DND-41 (cell line): ENCODE results near the gene MRM3.

ENCODE experiments used
- ATAC-seq: fragments of 200-7000 bp; cut with Tn5 transposase; 3 replicates; pipeline ENCODE4 v1.9.1; 2021; ENCODE audit warnings: low read depth; ENCODE audit not compliant: insufficient read depth
- DNase-seq: peaks from one replicate; pipeline ENCODE4 v3.0.0-alpha.2; 2020
- H2AFZ ChIP-seq: 2 replicates; pipeline ENCODE4 v1.6.0; 2012; ENCODE audit warnings: low read depth, low read length
- H3K27ac ChIP-seq: 2 replicates; pipeline ENCODE4 v1.5.1; 2012; ENCODE audit warnings: low read length, inconsistent platforms
- H3K27me3 ChIP-seq: fragments of 200-600 bp; sonication (generic); 2 replicates; pipeline ENCODE4 v1.6.0; 2012; ENCODE audit warnings: low read length, mild to moderate bottlenecking, inconsistent platforms; ENCODE audit not compliant: insufficient read depth, poor library complexity
- H3K36me3 ChIP-seq: 2 replicates; pipeline ENCODE4 v1.5.1; 2012; ENCODE audit warnings: low read length, inconsistent platforms; ENCODE audit not compliant: insufficient read depth
- H3K4me1 ChIP-seq: 2 replicates; pipeline ENCODE4 v1.5.1; 2012; ENCODE audit warnings: mild to moderate bottlenecking, low read length; ENCODE audit not compliant: insufficient read depth
- H3K4me2 ChIP-seq: 2 replicates; pipeline ENCODE4 v1.6.0; 2012; ENCODE audit warnings: mild to moderate bottlenecking, moderate library complexity, low read length, inconsistent platforms; ENCODE audit not compliant: insufficient read depth
- H3K4me3 ChIP-seq, 2 experiments: fragments of 200-600 bp in 1 of 2; shearing (Covaris generic) in 1 of 2; 2 replicates each; pipeline ENCODE4 v1.5.1; 2012 to 2016; ENCODE audit warnings: inconsistent platforms in 2 of 2, low read length in 2 of 2, mild to moderate bottlenecking in 2 of 2, low read depth in 1 of 2, moderate library complexity in 1 of 2
- H3K79me2 ChIP-seq: 2 replicates; pipeline ENCODE4 v1.6.0; 2012; ENCODE audit warnings: low read length, inconsistent platforms; ENCODE audit not compliant: insufficient read depth
- H3K9ac ChIP-seq: 2 replicates; pipeline ENCODE4 v1.6.0; 2012; ENCODE audit warnings: low read depth, mild to moderate bottlenecking, inconsistent platforms, low read length, moderate library complexity
- H3K9me3 ChIP-seq: 2 replicates; pipeline ENCODE4 v1.5.1; 2012; ENCODE audit warnings: low read length, moderate library complexity, mild to moderate bottlenecking, inconsistent platforms; ENCODE audit not compliant: insufficient read depth, severe bottlenecking
- H4K20me1 ChIP-seq: 2 replicates; pipeline ENCODE4 v1.6.0; 2012; ENCODE audit warnings: low read length; ENCODE audit not compliant: insufficient read depth
- CTCF ChIP-seq: IDR thresholded peaks from 2 replicates; pipeline ENCODE4 v1.5.1; 2012; ENCODE audit warnings: borderline replicate concordance, low read length, moderate library complexity, mild to moderate bottlenecking; ENCODE audit not compliant: poor library complexity, severe bottlenecking; ENCODE audit errors: extremely low read depth
- EZH2 ChIP-seq: IDR thresholded peaks from 3 replicates; pipeline ENCODE4 v1.6.1; 2012; ENCODE audit warnings: borderline replicate concordance, low read depth, mild to moderate bottlenecking, moderate library complexity, low read length, inconsistent platforms; ENCODE audit not compliant: severe bottlenecking

MRM3 gene

GRCh38 chr17:737561-738113 is 44.5 kb upstream of the MRM3 start:
- H3K9me3 ChIP-seq: no peaks in the 10 kb centered on the region
- peaks cover 22% of the 10 kb centered on the region for H3K4me1 ChIP-seq
- H3K9ac ChIP-seq: no peak overlapping the region
- TF ChIP-seq EZH2 (no peak), CTCF (no peak)
- H3K4me3 ChIP-seq: no peak overlapping the region
- H2AFZ ChIP-seq: no peak overlapping the region
- H3K79me2 ChIP-seq: peaks cover 39% of the 10 kb centered on the region
- H3K27ac ChIP-seq: no peak overlapping the region
- H3K4me2 ChIP-seq: no peak overlapping the region
- peaks cover 47% of the 10 kb centered on the region for H3K36me3 ChIP-seq
- peaks cover 35% of the 10 kb centered on the region for H4K20me1 ChIP-seq
- H3K27me3 ChIP-seq: no peaks in the 10 kb centered on the region
- ATAC-seq (no peak), DNase-seq (no peak)

- ATAC-seq (no peak), DNase-seq (no peak)
- Histone ChIP-seq H3K79me2 (peaks cover 51% of the 10 kb centered on the region), H4K20me1 (peaks cover 62% of the 10 kb centered on the region), H2AFZ (no peak overlapping the region), H3K4me3 (no peak overlapping the region), H3K9ac (no peak overlapping the region), H3K27me3 (no peaks in the 10 kb centered on the region), H3K4me1 (peaks cover 8% of the 10 kb centered on the region; the same call in 1 of the 2 replicates), H3K9me3 (no peaks in the 10 kb centered on the region), H3K4me2 (no peak overlapping the region), H3K36me3 (peaks cover 75% of the 10 kb centered on the region), H3K27ac (no peak overlapping the region)
- TF ChIP-seq EZH2 (no peak), CTCF (no peak)
Measured at GRCh38 chr17:740240-741017, 41.7 kb upstream of the MRM3 start.

- no peak overlapping the region for H2AFZ ChIP-seq
- peaks cover 8% of the 10 kb centered on the region; the same call in 1 of the 2 replicates for H3K4me1 ChIP-seq
- H3K36me3 ChIP-seq: peaks cover 91% of the 10 kb centered on the region
- H3K9ac ChIP-seq: no peak overlapping the region
- H3K9me3 ChIP-seq: no peaks in the 10 kb centered on the region
- H3K79me2 ChIP-seq: peaks cover 69% of the 10 kb centered on the region
- H3K4me2 ChIP-seq: no peak overlapping the region
- TF ChIP-seq CTCF (no peak), EZH2 (no peak)
- H3K4me3 ChIP-seq: no peak overlapping the region
- H3K27me3 ChIP-seq: no peaks in the 10 kb centered on the region
- ATAC-seq (no peak), DNase-seq (no peak)
- H4K20me1 ChIP-seq: peaks cover 80% of the 10 kb centered on the region
- no peak overlapping the region for H3K27ac ChIP-seq
Measured at GRCh38 chr17:742147-742793, 39.9 kb upstream of the MRM3 start.
